ENCODE data around the gene CSMD2.
"Not testable (repeated sequence)": the region's sequence is repeated elsewhere in the genome, so short reads cannot be mapped to it uniquely, and the experiment has no call there.

CSMD2 gene

DNA sequence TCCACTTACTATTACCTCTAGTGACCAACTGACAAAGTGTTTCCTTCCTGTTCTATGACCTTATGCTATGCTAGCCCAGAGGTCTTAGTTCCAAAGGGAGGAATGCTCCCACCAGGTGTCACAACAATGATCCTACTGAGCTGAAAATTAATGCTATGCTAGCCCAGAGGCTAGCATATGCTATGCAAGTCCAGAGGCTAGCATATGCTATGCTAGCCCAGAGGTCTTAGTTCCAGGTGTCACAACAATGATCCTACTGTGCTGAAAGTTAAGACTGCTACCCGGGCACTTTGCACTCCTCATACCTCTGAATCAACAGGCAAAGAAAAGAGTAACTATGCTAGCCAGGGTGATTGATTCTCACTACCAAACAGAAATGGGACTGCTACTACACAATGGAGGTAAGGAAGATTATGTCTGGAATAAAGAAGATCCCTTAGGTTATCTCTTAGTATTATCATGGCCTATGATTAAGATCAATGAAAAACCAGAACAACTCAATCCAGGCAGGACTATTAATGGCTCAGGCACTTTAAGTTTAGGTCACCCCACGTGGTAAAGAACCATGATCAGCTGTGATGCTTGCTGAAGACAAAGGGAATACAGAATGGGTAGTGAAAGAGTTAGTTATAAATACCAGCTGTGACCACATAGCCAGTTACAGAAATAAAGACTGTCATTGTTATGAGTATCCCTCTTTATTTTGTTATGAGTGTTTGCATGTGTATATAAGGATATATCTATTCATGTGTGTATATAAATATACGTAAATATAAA lies 114.1 kb downstream of the CSMD2 start:
- FAIRE-seq: no peak

DNA sequence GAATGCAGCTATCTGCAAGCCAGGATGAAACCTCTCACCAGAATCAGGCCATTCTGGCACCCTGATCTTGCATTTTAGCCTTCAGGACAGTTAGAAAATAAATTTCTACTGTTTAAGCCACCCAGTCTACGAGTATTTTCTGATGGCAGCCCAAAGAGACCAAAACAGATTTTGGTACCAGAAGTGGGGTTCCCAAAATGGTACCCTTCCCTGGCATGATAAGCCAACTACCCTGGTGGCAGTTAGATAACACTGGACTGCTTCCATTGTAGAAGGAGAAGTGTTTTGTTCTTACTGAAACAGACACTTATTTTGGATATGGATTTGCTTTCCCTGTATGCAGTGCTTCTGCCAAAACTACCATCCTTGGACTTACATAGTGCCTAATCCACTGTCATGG lies 115.0 kb downstream of the CSMD2 start:
- FAIRE-seq: no peak

DNA sequence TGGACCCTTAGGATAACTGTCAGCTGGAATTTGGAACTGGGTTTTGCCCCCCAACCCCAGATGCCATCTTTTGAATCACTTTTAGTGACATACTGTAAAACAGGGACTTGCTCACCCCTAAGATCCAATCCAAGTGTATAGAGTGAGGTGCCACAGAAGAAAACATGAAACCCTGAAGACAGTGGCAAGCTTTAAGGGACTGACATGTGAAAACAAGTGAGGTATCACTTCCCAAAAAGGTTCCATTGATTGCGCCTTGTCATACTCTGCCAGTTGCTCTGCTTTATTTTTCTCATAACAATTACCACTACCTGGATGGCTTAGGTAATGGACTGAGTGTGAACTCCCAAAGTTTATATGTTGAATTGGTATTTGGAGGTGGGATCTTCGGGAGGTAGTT lies 115.6 kb downstream of the CSMD2 start:
- FAIRE-seq: no peak

GRCh38 chr1:34037856-34038255 lies 127.2 kb downstream of the CSMD2 start:
- FAIRE-seq: no peak

DNA sequence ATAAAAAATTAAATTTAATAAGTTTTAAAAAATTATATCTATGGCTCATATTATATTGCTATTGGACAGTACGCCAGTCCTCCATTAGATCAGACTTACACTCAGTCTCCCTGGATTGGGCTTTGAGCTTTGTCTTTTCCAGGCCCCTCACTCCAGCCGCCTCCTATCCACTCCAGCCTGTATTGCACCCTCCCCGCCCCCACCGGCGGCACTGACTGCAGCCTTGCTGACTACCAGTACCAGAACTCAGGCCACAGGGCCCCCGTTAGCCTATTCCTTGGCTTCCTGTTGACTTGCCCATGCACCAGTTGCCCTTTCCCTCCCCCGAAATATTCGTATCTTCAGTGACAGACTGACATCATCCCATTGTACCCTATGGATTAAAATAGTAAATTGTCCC lies 127.9 kb downstream of the CSMD2 start:
- FAIRE-seq: no peak

- FAIRE-seq: no peak
Measured at GRCh38 chr1:34034036-34034435, 131.0 kb downstream of the CSMD2 start.

DNA sequence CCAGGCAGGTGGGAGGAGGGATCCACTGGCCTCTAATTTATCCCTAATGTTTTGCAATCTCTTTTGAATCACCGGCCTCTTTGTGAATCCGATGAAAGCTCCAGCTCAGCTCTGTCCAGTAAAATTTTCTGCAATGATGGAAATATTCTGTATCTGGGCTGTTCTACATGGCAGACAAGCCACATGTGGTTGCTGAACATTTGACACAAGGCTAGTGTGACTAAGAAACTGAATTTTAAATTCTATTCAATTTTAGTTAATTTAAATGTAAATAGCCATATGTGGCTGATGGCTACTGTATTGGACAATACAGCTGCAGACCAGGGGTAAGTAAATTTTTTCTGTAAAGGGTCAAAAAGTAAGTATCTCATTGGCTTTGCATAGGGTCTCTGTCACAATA lies 135.1 kb downstream of the CSMD2 start:
- FAIRE-seq: no peak

DNA sequence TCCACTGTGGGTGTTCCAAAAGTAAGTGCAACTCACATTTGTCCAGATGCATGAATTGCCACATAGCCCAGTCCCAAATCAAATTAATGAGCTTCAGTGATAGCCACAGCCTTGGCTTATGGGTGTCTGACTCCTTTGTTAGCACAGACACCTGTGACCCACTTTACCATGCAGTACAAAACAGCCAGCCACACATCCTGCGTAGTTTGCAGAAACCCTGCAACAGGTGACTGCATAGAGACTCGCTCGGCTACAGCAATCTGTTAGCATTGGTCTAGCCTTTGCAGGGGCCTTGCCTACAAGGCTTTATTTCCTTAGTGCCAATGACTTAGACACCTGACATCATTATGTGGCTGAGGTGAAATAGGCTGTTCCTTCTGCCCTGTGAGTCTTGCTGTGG lies 135.5 kb downstream of the CSMD2 start:
- no peak for FAIRE-seq

DNA sequence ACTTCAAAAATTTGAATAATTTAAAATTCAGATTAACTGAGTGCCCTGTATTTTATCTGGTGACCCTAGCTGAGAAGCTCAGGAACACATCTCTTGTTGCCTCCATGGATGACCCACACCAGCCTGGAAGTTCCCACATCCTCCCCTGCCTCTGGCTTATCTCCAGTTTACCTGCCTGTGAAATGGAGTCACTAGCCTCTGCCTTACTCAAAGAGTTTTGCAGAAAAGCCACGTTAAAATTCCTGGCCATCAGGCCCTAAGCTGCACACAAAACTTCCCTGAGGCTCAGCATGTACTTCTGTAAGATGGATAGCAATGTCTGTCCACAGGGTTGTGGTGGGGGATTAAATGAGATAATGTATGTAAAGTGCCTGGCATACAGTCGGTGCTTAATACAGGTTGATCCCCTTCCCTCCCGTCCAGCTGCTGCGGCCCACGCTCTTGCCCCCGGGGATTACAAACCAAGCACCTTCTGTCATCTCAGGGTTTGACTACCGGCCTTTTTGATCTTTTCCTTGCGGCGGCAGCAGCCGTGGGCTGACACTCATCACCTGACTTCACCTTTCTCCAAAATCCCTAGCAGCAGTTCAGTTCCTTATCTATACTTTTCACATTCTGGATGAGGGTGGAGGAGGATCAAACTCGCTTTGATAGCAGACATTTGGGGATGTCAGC lies 136.5 kb downstream of the CSMD2 start:
- no peak for FAIRE-seq

DNA sequence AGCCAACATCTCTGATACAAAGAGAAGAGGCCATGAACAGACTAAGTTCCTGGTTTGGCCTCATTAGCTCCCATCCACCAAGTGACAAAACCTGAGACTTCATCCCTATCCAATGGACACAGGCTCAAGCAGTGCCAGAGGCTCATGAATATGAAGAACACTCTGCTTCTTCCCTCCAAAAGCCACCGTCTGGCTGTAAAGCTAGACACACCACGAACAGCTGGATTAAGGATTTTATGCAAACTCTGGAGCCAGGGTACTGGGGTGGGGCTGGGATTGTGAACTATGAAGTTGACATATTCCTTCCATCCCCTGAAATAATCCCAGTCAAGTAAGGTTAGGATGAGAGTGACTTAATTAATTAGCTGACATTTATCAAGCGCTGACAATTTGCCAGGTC lies 139.4 kb downstream of the CSMD2 start:
- FAIRE-seq: no peak

DNA sequence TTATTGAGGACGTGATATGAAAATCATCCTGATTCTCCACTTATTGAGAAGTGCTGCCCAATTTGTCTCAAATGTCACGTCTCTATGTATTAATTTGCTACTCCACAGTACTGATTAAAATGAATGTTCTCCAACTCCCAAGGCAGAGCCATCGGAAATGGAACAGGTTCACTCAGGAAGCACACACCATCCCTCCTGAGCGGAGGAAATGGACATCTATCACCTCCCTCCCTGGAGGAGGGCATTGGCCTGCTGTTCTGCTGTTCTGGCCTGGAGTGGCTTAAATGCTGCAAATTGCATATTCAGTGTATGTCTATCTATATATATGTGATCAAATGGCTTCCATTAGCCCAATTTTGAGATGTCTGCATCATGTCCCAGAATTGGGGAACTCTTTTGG lies 140.5 kb downstream of the CSMD2 start:
- no peak for FAIRE-seq

DNA sequence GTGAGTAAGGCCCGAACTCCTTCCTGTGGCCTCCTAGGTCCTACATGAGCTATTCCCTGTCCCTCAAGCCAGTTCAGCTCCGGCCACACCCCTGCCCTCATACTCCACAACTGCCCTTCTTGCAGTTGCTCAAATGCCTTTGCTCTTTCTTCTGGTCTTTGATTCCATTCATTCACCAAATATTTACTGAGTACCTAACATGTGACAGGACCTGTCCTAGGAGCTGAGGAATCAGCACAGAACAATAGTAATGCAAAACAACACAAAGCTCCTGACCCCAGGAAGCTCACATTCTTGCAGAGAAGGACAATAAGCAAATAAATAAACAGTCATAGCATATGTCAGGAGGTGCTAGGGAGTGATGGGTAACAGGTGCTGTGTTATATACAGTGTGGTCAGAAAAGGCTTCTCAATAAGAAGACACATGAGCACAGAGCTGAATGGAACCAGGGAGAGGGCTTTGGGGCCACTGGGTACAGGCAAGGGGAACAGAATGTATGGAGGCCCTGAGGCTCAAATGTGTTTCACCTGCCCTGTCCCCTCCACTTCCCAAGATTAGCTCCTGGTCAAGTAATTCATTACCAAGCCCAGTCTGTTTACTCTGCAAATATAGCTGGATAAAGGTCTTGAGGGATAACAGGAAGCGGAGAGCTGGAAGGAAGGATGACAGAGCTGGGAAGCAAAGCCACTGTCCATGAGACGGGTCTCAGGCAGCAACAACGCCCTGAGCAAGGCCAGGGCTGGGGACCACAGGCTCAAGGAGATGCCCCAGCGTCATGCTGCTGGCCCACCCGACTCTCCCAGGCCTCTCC lies 145.1 kb downstream of the CSMD2 start:
- FAIRE-seq: no peak

DNA sequence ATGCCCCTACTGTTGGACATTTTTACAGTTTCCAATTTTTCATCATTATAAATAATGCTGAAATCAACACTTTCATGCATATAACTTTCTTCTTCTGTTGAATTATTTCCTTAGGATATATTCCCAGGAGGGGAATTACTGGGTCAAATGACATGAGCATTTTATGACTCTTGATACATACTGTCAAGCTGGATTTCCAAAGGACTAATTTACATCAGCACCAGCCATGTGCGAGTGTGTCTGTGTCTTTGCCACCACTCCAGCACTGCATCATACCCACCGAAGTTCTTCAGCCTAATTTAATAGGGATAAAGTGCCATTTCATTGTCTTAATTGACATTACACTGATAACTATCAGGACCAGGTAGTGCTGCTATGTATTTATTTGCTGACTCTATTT lies 146.7 kb downstream of the CSMD2 start:
- no peak for FAIRE-seq

- not testable (repeated sequence) for FAIRE-seq
Measured at GRCh38 chr1:34016281-34016680, 148.7 kb downstream of the CSMD2 start.

DNA sequence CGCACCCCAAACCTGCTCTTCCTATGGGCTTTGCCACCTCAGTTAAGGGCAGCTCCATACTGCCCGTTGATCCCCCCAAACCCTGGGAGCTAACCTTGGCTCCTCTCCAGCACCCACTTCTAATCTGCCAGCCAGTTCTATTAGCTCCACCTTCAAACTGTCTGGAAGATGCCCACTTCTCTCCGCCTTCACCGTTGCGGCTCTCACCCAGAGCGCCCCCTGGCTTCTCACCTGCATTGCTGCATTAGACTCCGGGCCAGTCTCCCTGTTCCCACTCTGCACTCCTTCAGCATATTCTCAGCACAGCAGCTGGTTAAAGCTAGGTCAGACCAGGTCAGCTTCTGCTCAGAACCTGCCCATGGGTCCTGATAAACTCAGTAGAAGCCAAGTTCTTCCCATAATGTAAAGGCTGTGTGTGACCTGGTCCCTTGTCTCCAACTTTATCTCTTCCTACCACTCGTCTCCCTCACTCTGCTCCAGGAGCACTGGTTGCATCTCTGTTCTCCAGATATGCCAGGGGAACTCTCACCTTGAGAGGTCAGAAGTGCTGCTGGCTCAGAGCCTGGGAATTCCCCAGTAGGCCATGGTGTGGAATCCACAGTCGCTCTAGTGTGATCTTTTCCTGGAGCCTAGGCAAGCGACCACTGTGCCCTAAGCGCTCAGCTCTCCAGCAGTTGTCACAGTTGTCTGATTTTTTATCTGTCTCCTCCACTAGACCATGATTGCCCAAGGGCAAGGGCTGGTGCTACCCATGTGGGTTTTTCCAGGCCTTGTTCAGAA lies 150.9 kb downstream of the CSMD2 start:
- FAIRE-seq: no peak

- no peak for FAIRE-seq
Measured at GRCh38 chr1:34013136-34013535, 151.9 kb downstream of the CSMD2 start.

DNA sequence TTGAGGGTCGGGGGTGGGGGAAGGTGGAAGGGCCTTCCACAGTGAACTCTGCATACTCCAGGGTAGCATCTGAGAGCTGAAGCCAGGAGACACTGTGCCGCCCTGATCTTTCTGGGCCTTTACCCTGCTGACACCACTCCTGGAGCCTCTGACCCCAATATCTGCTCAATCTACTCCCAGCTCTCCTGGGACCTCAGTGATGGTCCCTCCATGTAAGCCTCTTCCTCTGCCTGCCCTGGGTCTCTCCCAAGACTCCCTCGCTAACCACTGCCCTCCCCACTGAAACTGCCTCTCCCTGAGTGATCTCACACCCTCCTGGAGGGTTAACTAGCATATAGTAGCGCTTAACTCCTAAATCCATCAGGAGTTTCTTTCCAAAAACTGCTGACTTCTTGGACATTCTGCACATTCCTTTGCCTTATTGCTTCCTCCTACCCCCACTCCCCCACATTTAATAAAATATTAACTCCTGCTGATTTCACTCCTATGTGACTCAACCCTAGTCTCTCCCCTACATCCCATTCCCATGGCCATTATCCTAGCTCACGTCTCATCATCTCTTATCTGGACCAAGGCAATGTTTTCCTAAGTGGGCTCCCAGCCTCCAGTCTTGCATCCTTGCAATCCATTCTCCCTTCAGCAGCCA lies 155.6 kb downstream of the CSMD2 start:
- no peak for FAIRE-seq

DNA sequence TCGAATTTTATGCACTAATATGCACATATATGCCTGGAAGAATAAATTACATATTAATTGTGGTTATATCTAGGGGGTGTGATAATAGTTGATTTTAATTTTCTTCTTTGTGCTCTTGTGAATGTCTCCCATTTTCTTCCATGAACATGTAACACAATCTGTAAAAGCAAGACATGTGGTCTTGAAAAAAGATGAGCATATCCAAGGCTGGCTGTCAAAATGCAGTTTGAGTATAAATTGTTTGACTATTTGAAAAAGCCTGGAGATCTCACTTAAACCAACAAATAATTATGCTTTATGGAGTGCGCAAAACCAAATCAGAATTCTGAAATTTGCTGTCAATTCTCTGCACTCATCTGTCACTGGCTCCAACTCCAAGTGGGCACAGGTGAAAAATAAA lies 157.3 kb downstream of the CSMD2 start:
- FAIRE-seq: no peak

DNA sequence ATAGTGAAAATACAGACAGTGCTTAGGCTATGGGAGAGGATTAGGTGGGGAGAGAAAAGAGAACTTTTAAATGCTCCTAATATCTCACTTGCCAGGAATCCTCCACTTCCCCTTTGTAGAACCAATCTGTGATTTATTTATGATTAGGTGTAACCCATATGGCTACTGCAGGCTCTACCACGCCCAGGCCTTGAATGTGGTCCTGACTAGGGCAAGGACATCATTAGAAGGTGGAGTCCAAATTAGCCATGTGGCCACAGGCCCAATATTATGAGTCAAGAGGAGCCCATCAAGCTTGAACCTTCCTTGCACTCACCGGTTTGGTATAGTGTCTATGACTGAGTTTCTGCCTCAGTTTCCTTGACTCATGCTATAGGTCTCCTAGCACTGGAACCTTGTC lies 159.7 kb downstream of the CSMD2 start:
- FAIRE-seq: no peak

- FAIRE-seq: no peak
Measured at GRCh38 chr1:34002810-34003209, 162.2 kb downstream of the CSMD2 start.

- FAIRE-seq: no peak
Measured at GRCh38 chr1:33997127-33998036, 167.6 kb downstream of the CSMD2 start.

Measured in G401.6 (cell line).